SK-N-SH (cell line): ENCODE data around the gene OR11H7. TPM values are rescaled to one million over a fixed set of nuclear protein-coding genes. Genes with fewer than 3 reads are reported as not detected.
"Not testable (repeated sequence)": the region's sequence is repeated elsewhere in the genome, so short reads cannot be mapped to it uniquely, and the experiment has no call there.

ENCODE experiments used
- CTCF ChIA-PET: fragments of 300-600, 350-600 bp; formaldehyde crosslinking; extraction: SDS; loops from one replicate; lab custom pipeline; 2021; lab: Yijun Ruan, JAX
- POLR2A ChIA-PET: fragments of 350-600 bp; sonication (Branson Sonifier 250); formaldehyde crosslinking; extraction: SDS; loops from one replicate; lab custom pipeline; 2020; ENCODE audit warnings: antibody characterized with exemption, inconsistent platforms; lab: Yijun Ruan, JAX
- DNase-seq: peaks from one replicate; pipeline ENCODE4 v3.0.0; 2012
- H2AFZ ChIP-seq: fragments of 200-600 bp; sonication (generic); 2 replicates; pipeline ENCODE4 v1.8.1; 2016; ENCODE audit warnings: antibody characterized with exemption, mild to moderate bottlenecking, low read depth
- H3F3A ChIP-seq: fragments of 200-600 bp; sonication (generic); replicated peaks from 2 replicates; pipeline ENCODE3; 2016; ENCODE audit warnings: antibody characterized with exemption, mild to moderate bottlenecking; ENCODE audit not compliant: insufficient read depth
- H3K27ac ChIP-seq, 2 experiments: fragments of 200-500 bp in 1 of 2; fragments of 200-600 bp in 1 of 2; sonication (Bioruptor generic) in 1 of 2; sonication (generic), shearing (Covaris generic) in 1 of 2; 2 replicates each; pipeline versions ENCODE4 v1.5.1 to v1.6.1; 2014 to 2016; ENCODE audit warnings: low read depth in 2 of 2, inconsistent platforms in 1 of 2, low read length in 1 of 2, mild to moderate bottlenecking in 1 of 2, mixed read lengths in 1 of 2
- H3K27me3 ChIP-seq: fragments of 200-600 bp; sonication (generic), shearing (Covaris generic); 2 replicates; pipeline ENCODE4 v1.6.1; 2016; ENCODE audit warnings: mixed run types; ENCODE audit not compliant: insufficient read depth
- H3K36me3 ChIP-seq, 2 experiments: fragments of 200-500 bp in 1 of 2; fragments of 200-600 bp in 1 of 2; sonication (Bioruptor generic) in 1 of 2; sonication (generic) in 1 of 2; replicated peaks in 1 of 2; 2 replicates each; pipeline versions ENCODE3 to v1.5.1; 2014 to 2016; ENCODE audit warnings: low read length in 1 of 2, mild to moderate bottlenecking in 1 of 2; ENCODE audit not compliant: insufficient read depth in 2 of 2, control insufficient read depth in 1 of 2
- H3K4me1 ChIP-seq, 2 experiments: fragments of 200-500 bp in 1 of 2; fragments of 200-600 bp in 1 of 2; sonication (Bioruptor generic) in 1 of 2; sonication (generic), shearing (Covaris generic) in 1 of 2; 2 replicates each; pipeline versions ENCODE4 v1.5.1 to v1.6.1; 2014 to 2016; ENCODE audit warnings: low read depth in 1 of 2, low read length in 1 of 2, mixed run types in 1 of 2; ENCODE audit not compliant: insufficient read depth in 2 of 2, control insufficient read depth in 1 of 2
- H3K4me2 ChIP-seq: fragments of 200-600 bp; sonication (generic), shearing (Covaris generic); 2 replicates; pipeline ENCODE4 v1.6.1; 2017; ENCODE audit warnings: mixed run types
- H3K4me3 ChIP-seq, 2 experiments: fragments of 200-500 bp in 1 of 2; fragments of 200-600 bp in 1 of 2; sonication (Bioruptor generic) in 1 of 2; sonication (generic), shearing (Covaris generic) in 1 of 2; 2 replicates each; pipeline versions ENCODE4 v1.5.1 to v1.8.1; 2014 to 2016; ENCODE audit warnings: low read depth in 2 of 2, inconsistent platforms in 1 of 2, low read length in 1 of 2, mild to moderate bottlenecking in 1 of 2, mixed read lengths in 1 of 2, moderate library complexity in 1 of 2
- H3K79me2 ChIP-seq: fragments of 200-600 bp; sonication (generic); 2 replicates; pipeline ENCODE4 v1.8.1; 2017; ENCODE audit warnings: mild to moderate bottlenecking; ENCODE audit not compliant: insufficient read depth
- H3K9ac ChIP-seq: fragments of 200-600 bp; sonication (generic); 2 replicates; pipeline ENCODE4 v1.6.1; 2017; ENCODE audit warnings: mixed run types
- H3K9me2 ChIP-seq: fragments of 200-600 bp; sonication (generic); 2 replicates; pipeline ENCODE4 v1.6.1; 2017; ENCODE audit warnings: mixed run types
- H3K9me3 ChIP-seq: fragments of 200-600 bp; sonication (generic); 2 replicates; pipeline ENCODE4 v1.6.1; 2017; ENCODE audit warnings: mixed run types, mild to moderate bottlenecking, moderate library complexity
- H4K20me1 ChIP-seq: fragments of 200-600 bp; sonication (generic); 2 replicates; pipeline ENCODE4 v1.6.1; 2017; ENCODE audit warnings: mild to moderate bottlenecking, mixed run types; ENCODE audit not compliant: insufficient read depth
- CTCF ChIP-seq: fragments of 200-600 bp; sonication (generic); IDR thresholded peaks from 2 replicates; pipeline ENCODE4 v1.6.1; 2017; ENCODE audit warnings: antibody characterized with exemption, mild to moderate bottlenecking, moderate library complexity
- ELF1 ChIP-seq: IDR thresholded peaks from 2 replicates; pipeline ENCODE4 v1.4.0; 2012
- EZH2phosphoT487 ChIP-seq: fragments of 200-600 bp; sonication (generic); IDR thresholded peaks from 2 replicates; pipeline ENCODE4 v1.6.1; 2017; ENCODE audit warnings: low read depth, mixed run types, mild to moderate bottlenecking, antibody characterized with exemption, moderate library complexity, borderline replicate concordance
- FOSL2 ChIP-seq: IDR thresholded peaks from 2 replicates; pipeline ENCODE4 v1.4.0; 2012; ENCODE audit warnings: low read depth, mild to moderate bottlenecking, moderate library complexity, borderline replicate concordance
- FOXJ3 ChIP-seq: sonication (generic); formaldehyde crosslinking; IDR thresholded peaks from 2 replicates; pipeline ENCODE4 v1.5.1; 2020; ENCODE audit warnings: mild to moderate bottlenecking, missing genetic modification reagents
- FOXM1 ChIP-seq: IDR thresholded peaks from 2 replicates; pipeline ENCODE4 v1.4.0; 2012; ENCODE audit warnings: low read depth, mild to moderate bottlenecking
- GATA2 ChIP-seq: sonication (generic); formaldehyde crosslinking; IDR thresholded peaks from 2 replicates; pipeline ENCODE4 v1.5.0; 2020; ENCODE audit warnings: mild to moderate bottlenecking, missing genetic modification reagents
- MAX ChIP-seq: IDR thresholded peaks from 2 replicates; pipeline ENCODE4 v1.4.0; 2012; ENCODE audit warnings: low read depth
- PBX3 ChIP-seq: IDR thresholded peaks from 2 replicates; pipeline ENCODE4; 2012
- POLR2AphosphoS5 ChIP-seq: IDR thresholded peaks from 2 replicates; pipeline ENCODE4 v1.6.1; 2012; ENCODE audit warnings: low read depth, low read length
- RAD21 ChIP-seq: IDR thresholded peaks from 2 replicates; pipeline ENCODE4 v1.6.1; 2012; ENCODE audit warnings: mild to moderate bottlenecking, low read length
- REST ChIP-seq: IDR thresholded peaks from 2 replicates; pipeline ENCODE4 v1.6.1; 2012; ENCODE audit warnings: mild to moderate bottlenecking, low read depth, low read length, moderate library complexity
- RFX5 ChIP-seq: IDR thresholded peaks from 2 replicates; pipeline ENCODE4 v1.6.1; 2012; ENCODE audit warnings: mild to moderate bottlenecking, improper control_type of control experiment, low read length
- RXRA ChIP-seq: IDR thresholded peaks from 2 replicates; pipeline ENCODE4 v1.4.0; 2012; ENCODE audit warnings: low read depth, mild to moderate bottlenecking, borderline replicate concordance
- SIN3A ChIP-seq: IDR thresholded peaks from 2 replicates; pipeline ENCODE4 v1.6.1; 2012; ENCODE audit warnings: low read depth, mild to moderate bottlenecking, low read length, moderate library complexity, borderline replicate concordance
- SMC3 ChIP-seq: IDR thresholded peaks from 2 replicates; pipeline ENCODE4 v1.6.1; 2012; ENCODE audit warnings: low read depth, low read length, improper control_type of control experiment
- TCF12 ChIP-seq: IDR thresholded peaks from 2 replicates; pipeline ENCODE4 v1.4.0; 2012
- TEAD4 ChIP-seq: IDR thresholded peaks from 2 replicates; pipeline ENCODE4 v1.4.0; 2012; ENCODE audit warnings: mild to moderate bottlenecking, borderline replicate concordance; ENCODE audit not compliant: insufficient read depth
- USF1 ChIP-seq: IDR thresholded peaks from 2 replicates; pipeline ENCODE4 v1.4.0; 2012; ENCODE audit warnings: low read depth, borderline replicate concordance
- WGBS: methylation state at CpG from one replicate; pipeline ENCODE4 v1.1.6; 2017; ENCODE audit warnings: low lambda C conversion rate; 5-methylcytosine and 5-hydroxymethylcytosine counted together
- polyA plus RNA-seq, 3 experiments: library from polyadenylated mRNA; depleted of rRNA; stranded (reverse); fragments of >200 nt; gene quantifications; 2 replicates each; pipeline ENCODE4 v1.2.3, GENCODE V29; 2012

Gene OR11H7
- polyA plus RNA-seq, 1 of the 3 experiments (the other 2 are of a cell fraction) = not detected

- CTCF ChIA-PET = no interaction called here
- Histone ChIP-seq H3F3A (no peaks in the 10 kb centered on the region), H2AFZ (no peak overlapping the region), H3K4me1 (no peaks in the 10 kb centered on the region), H3K9ac (no peak overlapping the region), H3K36me3 (no peaks in the 10 kb centered on the region), H4K20me1 (no peaks in the 10 kb centered on the region), H3K9me2 (no peaks in the 10 kb centered on the region), H3K27me3 (0 out of 2 replicates have a peak, but pooled peaks cover 5% of the 10 kb centered on the region), H3K4me3 (no peak overlapping the region)
- POLR2A ChIA-PET = no interaction called here
- TF ChIP-seq CTCF (no peak), ELF1 (no peak), SIN3A (no peak), FOXJ3 (CRISPR knock-in tag) (no peak), RFX5 (no peak), TEAD4 (no peak), RXRA (no peak), EZH2phosphoT487 (no peak), FOXM1 (no peak), REST (no peak), SMC3 (no peak), USF1 (no peak), MAX (no peak), GATA2 (CRISPR knock-in tag) (no peak), TCF12 (no peak), PBX3 (no peak), RAD21 (no peak), FOSL2 (no peak), POLR2AphosphoS5 (no peak)
- TF ChIP-seq, all 33 proteins: peak for 0
- Histone ChIP-seq H3K27ac (no peak overlapping the region), H3K4me2 (no peak overlapping the region), H3K79me2 (no peaks in the 10 kb centered on the region), H3K9me3 (no peaks in the 10 kb centered on the region; the same call in 1 of the 2 replicates)
- WGBS = 19% methylated on average over 2 of the region's 2 CpGs
- no peak for DNase-seq
Measured at GRCh38 chr14:20209595-20209994, 19.2 kb upstream of the OR11H7 start.

GRCh38 chr14:20212406-20212805 lies 16.4 kb upstream of the OR11H7 start:
- not testable (repeated sequence) for DNase-seq

More at GRCh38 chr14:20212406-20212805, 16.4 kb upstream of the OR11H7 start:
- H3K4me1 ChIP-seq, H3F3A ChIP-seq, H3K4me2 ChIP-seq, POLR2A ChIA-PET, H3K27me3 ChIP-seq, H3K9ac ChIP-seq, H3K9me3 ChIP-seq, H3K79me2 ChIP-seq, H3K9me2 ChIP-seq, H4K20me1 ChIP-seq, H3K27ac ChIP-seq, H2AFZ ChIP-seq, H3K36me3 ChIP-seq, CTCF ChIA-PET, H3K4me3 ChIP-seq: not testable (repeated sequence)
- no CpG with 5 or more reads among the region's 28 CpGs for WGBS
